ENCODE results near the gene ADGRL2.

DNA sequence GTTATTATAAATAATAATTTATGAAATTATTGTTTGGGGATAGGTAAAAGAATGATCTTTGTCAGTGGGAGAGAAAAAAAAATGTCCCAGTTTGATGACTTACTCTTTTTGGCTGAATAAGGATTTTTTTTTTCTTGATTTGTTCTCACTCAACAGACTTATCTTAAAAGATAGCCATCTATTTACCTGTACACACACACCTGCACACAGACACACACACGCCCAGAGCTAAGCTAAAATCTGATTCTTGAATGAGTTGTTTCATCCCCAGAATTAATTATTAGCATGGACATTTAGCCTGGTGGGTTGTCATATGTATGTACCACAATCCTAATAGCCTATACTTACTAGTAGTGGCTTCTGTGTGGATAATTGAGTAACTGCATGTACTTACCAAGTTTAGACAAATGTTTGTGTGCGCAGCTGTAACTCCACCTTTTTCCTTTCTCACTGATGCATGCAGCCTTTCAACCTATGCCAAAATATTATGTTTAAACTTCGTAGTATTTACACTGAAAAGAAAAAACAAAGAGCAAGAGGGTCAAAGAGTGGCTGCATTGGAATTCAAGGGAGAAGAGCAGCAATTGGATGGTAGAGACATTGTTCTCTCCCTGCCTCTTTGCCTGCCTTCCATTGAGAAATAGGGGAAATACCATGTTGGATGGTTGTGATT is 174.3 kb downstream of the ADGRL2 start:
- TF ChIP-seq USF2 (IDR thresholded peaks at IDR 0.05; ENCODE audit: low read depth, low read length) (no peak), BHLHE40 (IDR thresholded peaks at IDR 0.05; ENCODE audit: low read depth, low read length) (no peak), ELK1 (IDR thresholded peaks at IDR 0.05; ENCODE audit: borderline replicate concordance, low read depth, low read length) (no peak), RAD21 (IDR thresholded peaks at IDR 0.05; ENCODE audit: low read length) (no peak), MXI1 (IDR thresholded peaks at IDR 0.05; ENCODE audit: borderline replicate concordance, low read depth, low read length) (no peak), SMC3 (IDR thresholded peaks at IDR 0.05; ENCODE audit: low read depth, low read length) (no peak), POLR2A (IDR thresholded peaks at IDR 0.05; ENCODE audit: low read depth, low read length) (no peak), RCOR1 (IDR thresholded peaks at IDR 0.05; ENCODE audit: insufficient replicate concordance, low read length) (no peak)
- TF ChIP-seq, protein P1, sequence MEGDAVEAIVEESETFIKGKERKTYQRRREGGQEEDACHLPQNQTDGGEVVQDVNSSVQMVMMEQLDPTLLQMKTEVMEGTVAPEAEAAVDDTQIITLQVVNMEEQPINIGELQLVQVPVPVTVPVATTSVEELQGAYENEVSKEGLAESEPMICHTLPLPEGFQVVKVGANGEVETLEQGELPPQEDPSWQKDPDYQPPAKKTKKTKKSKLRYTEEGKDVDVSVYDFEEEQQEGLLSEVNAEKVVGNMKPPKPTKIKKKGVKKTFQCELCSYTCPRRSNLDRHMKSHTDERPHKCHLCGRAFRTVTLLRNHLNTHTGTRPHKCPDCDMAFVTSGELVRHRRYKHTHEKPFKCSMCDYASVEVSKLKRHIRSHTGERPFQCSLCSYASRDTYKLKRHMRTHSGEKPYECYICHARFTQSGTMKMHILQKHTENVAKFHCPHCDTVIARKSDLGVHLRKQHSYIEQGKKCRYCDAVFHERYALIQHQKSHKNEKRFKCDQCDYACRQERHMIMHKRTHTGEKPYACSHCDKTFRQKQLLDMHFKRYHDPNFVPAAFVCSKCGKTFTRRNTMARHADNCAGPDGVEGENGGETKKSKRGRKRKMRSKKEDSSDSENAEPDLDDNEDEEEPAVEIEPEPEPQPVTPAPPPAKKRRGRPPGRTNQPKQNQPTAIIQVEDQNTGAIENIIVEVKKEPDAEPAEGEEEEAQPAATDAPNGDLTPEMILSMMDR (conservative IDR thresholded peaks at IDR 0.05; ENCODE audit: low read depth, low read length), result no peak

All from IMR-90 (cell line).